Naive thymus-derived CD4-positive, alpha-beta T cell (primary cell): ENCODE data around the gene PSMB3. TPM values are rescaled to one million over a fixed set of nuclear protein-coding genes. Genes with fewer than 3 reads are reported as not detected.
"Not testable (repeated sequence)": the region's sequence is repeated elsewhere in the genome, so short reads cannot be mapped to it uniquely, and the experiment has no call there.

Experiments
- ATAC-seq: fragments of 150-1000 bp; cut with Tn5 transposase; 2 replicates; pipeline ENCODE4 v1.10.0; 2021; ENCODE audit warnings: mild to moderate bottlenecking, moderate library complexity
- CTCF ChIA-PET: fragments of 350-600 bp; sonication (Branson Sonifier 250); formaldehyde crosslinking; loops from one replicate; lab custom pipeline; 2021; ENCODE audit warnings: antibody characterized with exemption; lab: Charles Lee
- POLR2A ChIA-PET: fragments of 350-600 bp; sonication (Branson Sonifier 250); formaldehyde crosslinking; loops from one replicate; lab custom pipeline; 2021; ENCODE audit warnings: antibody characterized with exemption, inconsistent platforms; lab: Charles Lee
- DNase-seq, 9 donors: peaks; one replicate each; pipeline versions ENCODE4 v3.0.0 to v3.0.0-alpha.2; 2020 to 2022; ENCODE audit warnings: mixed read lengths in 1 of 9
- H3K27ac ChIP-seq: one replicate; pipeline ENCODE4 v1.7.0; 2013; ENCODE audit warnings: mild to moderate bottlenecking, low read depth, low read length, moderate library complexity
- H3K27me3 ChIP-seq, 2 donors: one replicate each; pipeline ENCODE4 v1.7.0; 2013; ENCODE audit warnings: low read length in 2 of 2, mild to moderate bottlenecking in 2 of 2, moderate library complexity in 2 of 2; ENCODE audit not compliant: control insufficient read depth in 2 of 2, insufficient read depth in 2 of 2
- H3K36me3 ChIP-seq, 3 experiments: 1 replicate in 2 of 3; 2 replicates in 1 of 3; pipeline ENCODE4 v1.7.0; 2013; ENCODE audit warnings: low read length in 3 of 3, mild to moderate bottlenecking in 3 of 3, moderate library complexity in 1 of 3; ENCODE audit not compliant: insufficient read depth in 3 of 3, control insufficient read depth in 2 of 3
- H3K4me1 ChIP-seq, 2 donors: one replicate each; pipeline ENCODE4 v1.7.0; 2013; ENCODE audit warnings: low read length in 2 of 2, mild to moderate bottlenecking in 2 of 2, moderate library complexity in 1 of 2; ENCODE audit not compliant: control insufficient read depth in 2 of 2, insufficient read depth in 2 of 2
- H3K4me3 ChIP-seq: 2 replicates; pipeline ENCODE4 v1.7.0; 2013; ENCODE audit warnings: mild to moderate bottlenecking, low read length
- H3K9me3 ChIP-seq, 3 experiments: 1 replicate in 2 of 3; 2 replicates in 1 of 3; pipeline ENCODE4 v1.7.0; 2013; ENCODE audit warnings: low read length in 3 of 3; ENCODE audit not compliant: control insufficient read depth in 2 of 3
- H3K27ac Mint-ChIP-seq, 9 donors: one replicate each; pipeline ENCODE4 v1.8.0; 2020 to 2022; ENCODE audit warnings: mixed read lengths in 9 of 9, mild to moderate bottlenecking in 8 of 9, moderate library complexity in 5 of 9, inconsistent platforms in 2 of 9
- H3K27me3 Mint-ChIP-seq, 5 donors: one replicate each; pipeline ENCODE4 v1.8.0; 2021 to 2022; ENCODE audit warnings: mixed read lengths in 5 of 5, mild to moderate bottlenecking in 1 of 5
- H3K36me3 Mint-ChIP-seq, 5 donors: one replicate each; pipeline ENCODE4 v1.8.0; 2020 to 2022; ENCODE audit warnings: mixed read lengths in 5 of 5, mild to moderate bottlenecking in 3 of 5, inconsistent platforms in 1 of 5
- H3K4me1 Mint-ChIP-seq, 7 donors: one replicate each; pipeline ENCODE4 v1.8.0; 2020 to 2022; ENCODE audit warnings: mixed read lengths in 7 of 7, mild to moderate bottlenecking in 3 of 7, inconsistent platforms in 1 of 7
- H3K4me3 Mint-ChIP-seq, 10 donors: one replicate each; pipeline ENCODE4 v1.8.0; 2020 to 2022; ENCODE audit warnings: mild to moderate bottlenecking in 10 of 10, mixed read lengths in 10 of 10, moderate library complexity in 6 of 10, inconsistent platforms in 2 of 10
- H3K9me3 Mint-ChIP-seq, 11 donors: one replicate each; pipeline ENCODE4 v1.8.0; 2020 to 2022; ENCODE audit warnings: mixed read lengths in 11 of 11, mild to moderate bottlenecking in 4 of 11, inconsistent platforms in 1 of 11, moderate library complexity in 1 of 11
- intact Hi-C, 2 donors: fragments of 100-400 bp; cut with micrococcal nuclease; formaldehyde crosslinking; loops; one replicate each; pipeline ENCODE4 v1.15.1; 2023
- polyA plus RNA-seq, 2 donors: library from polyadenylated mRNA; unstranded; fragments of 300-500 nt; fragmentation: Illumina TruSeq; gene quantifications; one replicate each; pipeline ENCODE4 v1.2.3, GENCODE V29; 2021
- total RNA-seq, 6 experiments: library from RNA in 5 of 6; stranded (reverse) in 5 of 6; gene quantifications; 1 replicate in 5 of 6; 2 replicates in 1 of 6; pipeline ENCODE4 v1.2.3 and lab custom pipeline; 2021 to 2026

The PSMB3 gene
- total and polyA plus RNA-seq, 7 experiments from 2014 or later: 60.8 to 410 (median 102) TPM

DNA sequence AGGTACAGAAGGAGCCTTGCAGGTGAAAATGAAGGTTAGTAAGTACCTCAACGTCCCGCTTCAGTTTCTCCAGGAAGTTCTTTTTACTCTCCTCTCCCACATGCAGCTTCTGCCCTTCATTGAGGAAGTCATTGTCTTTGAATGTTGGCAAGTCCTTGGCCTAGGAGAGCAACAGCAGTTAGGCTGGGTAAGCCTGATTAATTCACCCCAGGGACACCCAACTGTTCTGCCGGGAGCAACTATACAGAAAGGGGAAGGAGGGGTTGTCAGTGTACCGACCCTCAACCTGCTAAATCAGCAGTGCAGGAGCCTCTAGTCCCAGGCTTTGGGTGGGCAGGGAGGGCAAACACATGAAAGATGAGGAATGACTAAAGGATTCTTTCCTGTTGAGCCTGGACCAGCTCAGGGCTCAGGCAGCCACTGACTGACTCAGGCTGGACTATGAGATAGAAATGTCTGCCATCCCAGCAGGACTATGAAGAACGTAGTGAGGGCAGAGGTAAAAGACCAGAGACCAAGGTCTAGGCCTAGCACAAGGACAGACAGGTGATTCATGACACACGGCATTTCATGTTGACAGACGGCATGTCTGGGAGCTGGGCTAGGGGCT, 25.2 kb downstream of the PSMB3 start:
- Mint-ChIP-seq H3K9me3 (no peaks in the 10 kb centered on the region), H3K36me3 (peaks cover 6 to 48% (median 24%) of the 10 kb centered on the region in 5 donors), H3K27me3 (no peaks in the 10 kb centered on the region), H3K4me1 (peaks cover 0 to 3% (median 0%) of the 10 kb centered on the region in 7 donors), H3K27ac (no peak overlapping the region), H3K4me3 (no peak overlapping the region)
- Histone ChIP-seq H3K27me3 (no peaks in the 10 kb centered on the region), H3K4me1 (no peaks in the 10 kb centered on the region), H3K36me3 (peaks cover 17 to 83% (median 35%) of the 10 kb centered on the region in 3 experiments), H3K27ac (no peak overlapping the region), H3K4me3 (no peak overlapping the region), H3K9me3 (no peaks in the 10 kb centered on the region)
- CTCF ChIA-PET: no interaction called here
- ATAC-seq: no peak
- POLR2A ChIA-PET: interaction anchor here (1.0 kb wide), 3 partner anchors 10 to 25 kb away, joined by 3 read pairs; partner anchors contain the start of gene PSMB3
- DNase-seq: no peak
- intact Hi-C loops: no loop called here

DNA sequence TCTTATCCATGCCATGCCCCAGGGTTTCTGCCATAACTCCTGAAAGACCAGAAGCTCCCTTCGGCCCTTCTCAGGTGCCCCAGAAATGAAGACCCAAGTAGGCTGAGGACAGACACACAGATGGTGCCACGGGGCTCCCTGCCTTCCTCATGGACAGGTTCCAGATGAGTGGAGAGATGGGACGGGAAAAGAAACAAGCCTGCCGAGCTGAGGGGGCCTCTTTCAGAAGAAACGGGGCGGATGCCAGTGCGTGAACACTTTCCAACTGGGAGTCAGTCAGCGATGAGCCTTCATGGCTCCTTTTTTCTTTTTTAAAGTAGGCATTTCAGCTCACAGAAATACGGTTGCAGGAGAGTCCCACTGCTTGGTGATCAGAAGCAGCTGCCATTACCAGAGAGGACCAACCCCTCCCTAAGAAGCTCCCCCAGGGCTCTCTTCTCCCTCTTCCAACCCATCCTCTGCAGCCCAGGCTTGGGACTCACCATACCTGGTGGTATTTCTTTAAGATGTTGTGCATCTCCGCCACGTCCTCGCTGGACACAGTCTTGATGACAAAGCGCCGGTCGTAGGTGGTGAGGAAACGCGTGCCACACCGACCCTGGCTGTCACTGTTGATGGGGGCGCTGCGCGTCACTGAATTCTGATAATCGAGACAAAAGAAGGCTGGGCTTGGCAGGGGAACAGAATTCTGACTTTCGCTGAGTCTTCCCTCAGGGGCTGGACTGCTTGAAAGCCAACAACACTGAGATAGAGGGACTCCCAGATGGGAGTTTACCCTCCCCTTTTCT, 27.6 kb downstream of the PSMB3 start:
- H3K9me3 Mint-ChIP-seq: no peaks in the 10 kb centered on the region
- Histone ChIP-seq H3K9me3 (no peaks in the 10 kb centered on the region), H3K27ac (no peak overlapping the region), H3K36me3 (peaks cover 20 to 88% (median 44%) of the 10 kb centered on the region in 3 experiments), H3K4me1 (no peaks in the 10 kb centered on the region), H3K27me3 (no peaks in the 10 kb centered on the region), H3K4me3 (no peak overlapping the region)
- no peaks in the 10 kb centered on the region for H3K27me3 Mint-ChIP-seq
- intact Hi-C loops: no loop called here
- CTCF ChIA-PET: no interaction called here
- ATAC-seq: no peak
- no peak for DNase-seq
- POLR2A ChIA-PET: no interaction called here
- no peak overlapping the region for H3K4me3 Mint-ChIP-seq
- H3K4me1 Mint-ChIP-seq: peaks cover 0 to 5% (median 0%) of the 10 kb centered on the region in 7 donors
- H3K36me3 Mint-ChIP-seq: peaks cover 6 to 46% (median 18%) of the 10 kb centered on the region in 5 donors
- H3K27ac Mint-ChIP-seq: no peak overlapping the region

DNA sequence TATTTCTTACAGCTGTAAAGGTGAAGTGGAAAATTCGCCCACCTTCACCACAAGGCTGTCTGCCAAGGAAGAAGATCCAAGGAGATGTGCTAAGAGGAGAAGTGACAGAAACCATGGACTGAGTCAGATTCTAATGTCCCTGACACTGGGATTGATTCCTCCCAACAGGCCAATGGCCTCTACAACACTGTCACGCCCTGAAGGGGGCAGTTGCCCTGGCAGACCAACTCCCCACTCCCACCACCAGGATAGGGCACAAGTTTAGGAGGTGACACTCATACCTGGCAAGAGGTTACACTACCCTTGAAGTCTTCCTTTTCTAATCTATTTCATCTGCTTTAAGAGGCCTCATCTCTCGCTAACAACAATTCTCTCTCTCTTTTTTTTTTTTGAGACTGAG, 30.7 kb downstream of the PSMB3 start:
- H3K9me3 Mint-ChIP-seq: no peaks in the 10 kb centered on the region
- H3K4me1 ChIP-seq: no peaks in the 10 kb centered on the region
- peaks cover 5 to 53% (median 16%) of the 10 kb centered on the region in 5 donors for H3K36me3 Mint-ChIP-seq
- H3K27ac Mint-ChIP-seq: peak overlapping the region in 1 of 9 donors; percentile 74
- no peaks in the 10 kb centered on the region for H3K9me3 ChIP-seq
- POLR2A ChIA-PET: interaction anchor here (0.7 kb wide), 1 partner anchor 413 kb away, joined by 4 read pairs; no protein-coding TSS in a partner anchor
- no peak overlapping the region for H3K4me3 ChIP-seq
- no peak overlapping the region for H3K4me3 Mint-ChIP-seq
- DNase-seq (no peak), ATAC-seq (no peak)
- CTCF ChIA-PET: no interaction called here
- no peaks in the 10 kb centered on the region for H3K27me3 ChIP-seq
- intact Hi-C loops: no loop called here
- H3K27ac ChIP-seq: no peak overlapping the region
- H3K36me3 ChIP-seq: peaks cover 25 to 88% (median 55%) of the 10 kb centered on the region in 3 experiments
- peaks cover 0 to 5% (median 4%) of the 10 kb centered on the region in 7 donors for H3K4me1 Mint-ChIP-seq
- no peaks in the 10 kb centered on the region for H3K27me3 Mint-ChIP-seq

DNA sequence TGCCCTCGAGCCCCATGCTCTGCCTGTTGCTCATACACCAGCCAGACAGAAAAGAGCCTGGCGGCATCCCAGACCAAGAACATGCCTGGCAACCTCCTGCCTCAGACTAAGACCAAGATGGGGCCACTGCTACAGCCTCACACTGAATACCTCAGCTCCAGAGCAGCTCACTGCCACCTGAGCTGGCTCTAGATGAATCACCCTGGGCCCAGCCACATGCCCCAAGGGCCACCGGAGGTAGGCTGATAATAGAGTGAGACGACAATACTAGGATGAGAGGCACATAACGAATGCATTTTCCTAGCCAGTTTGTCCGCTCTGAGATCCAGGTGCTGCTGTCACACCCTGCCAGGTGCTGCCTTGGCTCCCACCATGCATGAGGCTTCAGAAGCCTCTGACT, 33.8 kb downstream of the PSMB3 start:
- H3K4me1 Mint-ChIP-seq: peaks cover 5 to 20% (median 9%) of the 10 kb centered on the region in 7 donors
- CTCF ChIA-PET: interaction anchor here (0.5 kb wide), 1 partner anchor 1751 kb away, joined by 4 read pairs; no protein-coding TSS in a partner anchor

DNA sequence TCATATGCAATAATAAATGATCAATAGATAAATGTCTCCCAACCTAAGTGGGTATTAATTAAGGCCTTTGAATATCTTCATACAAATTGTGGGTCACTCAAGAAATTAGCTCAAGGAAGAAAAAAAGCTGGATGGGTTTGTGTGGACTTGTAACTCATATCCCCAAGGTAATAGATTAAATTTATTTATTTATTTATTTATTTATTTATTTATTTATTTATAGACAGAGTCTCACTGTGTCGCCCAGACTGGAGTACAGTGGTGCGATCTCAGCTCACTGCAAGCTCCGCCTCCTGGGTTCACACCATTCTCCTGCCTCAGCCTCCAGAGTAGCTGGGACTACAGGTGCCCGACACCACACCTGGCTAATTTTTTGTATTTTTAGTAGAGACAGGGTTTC, 35.5 kb downstream of the PSMB3 start:
- ChIA-PET POLR2A (interaction anchor here (0.7 kb wide), 1 partner anchor 129 kb away, joined by 4 read pairs; no protein-coding TSS in a partner anchor), CTCF (interaction anchor here (0.5 kb wide), 1 partner anchor 65 kb away, joined by 5 read pairs; no protein-coding TSS in a partner anchor)
- H3K4me3 Mint-ChIP-seq, H3K27ac Mint-ChIP-seq, ATAC-seq, H3K9me3 ChIP-seq, H3K27ac ChIP-seq, intact Hi-C loops, H3K27me3 ChIP-seq, DNase-seq, H3K4me3 ChIP-seq, H3K27me3 Mint-ChIP-seq, H3K4me1 ChIP-seq, H3K9me3 Mint-ChIP-seq: not testable (repeated sequence)
- H3K36me3 ChIP-seq: peaks cover 19 to 48% (median 25%) of the 10 kb centered on the region in 3 experiments
- Mint-ChIP-seq H3K36me3 (peaks cover 0 to 34% (median 11%) of the 10 kb centered on the region in 5 donors), H3K4me1 (peaks cover 6 to 27% (median 17%) of the 10 kb centered on the region in 7 donors)

More for the DNA sequence above, 33.8 kb downstream of the PSMB3 start:
- Histone ChIP-seq H3K36me3 (peaks cover 25 to 57% (median 36%) of the 10 kb centered on the region in 3 experiments), H3K27me3 (no peaks in the 10 kb centered on the region), H3K27ac (no peak overlapping the region), H3K4me1 (no peaks in the 10 kb centered on the region), H3K4me3 (no peak overlapping the region), H3K9me3 (no peaks in the 10 kb centered on the region)
- Mint-ChIP-seq H3K27me3 (no peaks in the 10 kb centered on the region), H3K4me3 (no peak overlapping the region), H3K27ac (no peak overlapping the region), H3K9me3 (no peaks in the 10 kb centered on the region), H3K36me3 (peaks cover 0 to 34% (median 11%) of the 10 kb centered on the region in 5 donors)
- POLR2A ChIA-PET: interaction anchor here (0.8 kb wide), 1 partner anchor 19 kb away, joined by 3 read pairs; no protein-coding TSS in a partner anchor
- intact Hi-C loops: no loop called here
- no peak for ATAC-seq
- DNase-seq: no peak

DNA sequence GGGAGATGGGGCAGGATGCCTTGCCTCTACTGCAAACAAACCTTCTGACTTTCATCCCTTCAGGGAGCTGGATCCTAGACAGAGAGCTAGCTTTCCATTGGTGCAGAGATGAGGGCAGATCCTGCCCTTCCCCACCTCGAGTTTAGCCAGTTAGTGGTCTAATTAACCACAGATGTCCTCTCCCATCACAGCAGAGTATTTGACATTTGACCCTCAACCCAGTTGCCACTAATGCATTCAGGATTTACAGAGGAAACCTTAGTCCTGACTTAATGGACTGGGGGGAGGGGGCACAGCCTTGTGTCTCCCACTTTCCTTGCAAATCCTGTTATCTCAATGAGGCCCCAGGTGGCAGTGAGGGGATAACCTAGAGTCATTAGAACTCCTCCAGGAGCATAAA, 36.6 kb downstream of the PSMB3 start:
- intact Hi-C loops: no loop called here
- DNase-seq (no peak), ATAC-seq (no peak)
- Mint-ChIP-seq H3K4me3 (no peak overlapping the region), H3K36me3 (peaks cover 0 to 31% (median 11%) of the 10 kb centered on the region in 5 donors), H3K27ac (peak overlapping the region in 2 of 9 donors; percentile 42 to 48), H3K9me3 (no peaks in the 10 kb centered on the region), H3K27me3 (no peaks in the 10 kb centered on the region), H3K4me1 (peaks cover 6 to 32% (median 23%) of the 10 kb centered on the region in 7 donors)
- peaks cover 15 to 36% (median 20%) of the 10 kb centered on the region in 3 experiments for H3K36me3 ChIP-seq
- no peak overlapping the region for H3K27ac ChIP-seq
- H3K9me3 ChIP-seq: no peaks in the 10 kb centered on the region
- H3K4me1 ChIP-seq: no peaks in the 10 kb centered on the region
- CTCF ChIA-PET: no interaction called here
- no peaks in the 10 kb centered on the region for H3K27me3 ChIP-seq
- H3K4me3 ChIP-seq: no peak overlapping the region
- POLR2A ChIA-PET: interaction anchor here (0.9 kb wide), 1 partner anchor 65 kb away, joined by 4 read pairs; no protein-coding TSS in a partner anchor
